Measurements from ENCODE around the gene TSPAN18. TPM values are rescaled to one million over a fixed set of nuclear protein-coding genes. Genes with fewer than 3 reads are reported as not detected.

Gene TSPAN18
- total RNA-seq, 4 donors from 2014 or later: 2.6 to 28.9 (median 4.9) TPM

GRCh38 chr11:44877571-44878497 lies 151.1 kb downstream of the TSPAN18 start:
- Histone ChIP-seq H3K27me3 (peaks cover 6% of the 10 kb centered on the region), H3K36me3 (no peaks in the 10 kb centered on the region), H3K4me3 (no peak overlapping the region), H3K9me3 (no peaks in the 10 kb centered on the region), H3K27ac (no peak overlapping the region), H3K4me1 (peaks cover 0 to 3% (median 0%) of the 10 kb centered on the region in 4 donors)
- no peak for DNase-seq
- intact Hi-C loops (cut with DNase I; ENCODE audit: low total_unique reads): no loop called here
- in situ Hi-C loops (cut with MboI; ENCODE audit: low pct_ligation_motif_present in 1 of 4, low pct_unique_long_range_greater_than_20kb in 1 of 4, low sequenced_read_pairs in 3 of 4): loop anchor here in 2 of 4 donors (25.0 kb wide), 2 partner anchors 141 to 566 kb away; partner anchors contain the start of genes ALX4 (in 1 of the 2) and TSPAN18 (in 1 of the 2)
- TF ChIP-seq POLR2A (IDR thresholded peaks at IDR 0.05) (no peak), POLR2AphosphoS5 (IDR thresholded peaks at IDR 0.05) (no peak), EP300 (IDR thresholded peaks at IDR 0.05; ENCODE audit: low read depth) (no peak), CTCF (IDR thresholded peaks at IDR 0.05) (no peak)
- WGBS, 2 donors (ENCODE audit: low coverage in 1 of 2): 51 to 77% methylated on average over 6 to 26 of the region's 26 CpGs

DNA sequence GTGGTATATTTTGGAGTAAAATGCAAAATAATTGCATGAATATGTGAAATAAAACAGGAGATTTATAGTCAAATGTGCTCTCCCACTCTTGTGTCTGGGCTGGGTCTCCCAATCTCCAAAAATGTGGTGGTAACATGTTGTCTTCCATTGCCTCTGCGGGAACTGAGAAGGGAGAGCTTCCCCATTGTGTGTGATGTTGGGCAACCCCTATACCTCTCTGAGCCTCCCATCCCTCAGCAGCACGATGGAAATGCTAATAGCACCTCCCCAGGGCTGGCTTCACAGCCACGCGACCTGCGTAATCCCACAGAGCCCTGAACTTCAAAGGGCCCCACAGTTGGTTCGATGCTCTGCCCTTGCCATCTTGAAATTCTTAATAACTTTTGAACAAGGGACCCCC lies 151.9 kb downstream of the TSPAN18 start:
- WGBS, 2 donors (ENCODE audit: low coverage in 1 of 2): 87 to 100% methylated on average over 1 to 6 of the region's 6 CpGs
- TF ChIP-seq CTCF (IDR thresholded peaks at IDR 0.05) (no peak), POLR2A (IDR thresholded peaks at IDR 0.05) (no peak), POLR2AphosphoS5 (IDR thresholded peaks at IDR 0.05) (no peak)
- no peaks in the 10 kb centered on the region for H3K9me3 ChIP-seq

GRCh38 chr11:44879432-44879831 lies 152.7 kb downstream of the TSPAN18 start:
- Histone ChIP-seq H3K36me3 (no peaks in the 10 kb centered on the region), H3K9me3 (no peaks in the 10 kb centered on the region), H3K4me1 (peaks cover 0 to 3% (median 0%) of the 10 kb centered on the region in 4 donors), H3K27me3 (peaks cover 6% of the 10 kb centered on the region), H3K27ac (no peak overlapping the region), H3K4me3 (no peak overlapping the region)
- TF ChIP-seq CTCF (IDR thresholded peaks at IDR 0.05) (no peak), POLR2A (IDR thresholded peaks at IDR 0.05) (no peak), POLR2AphosphoS5 (IDR thresholded peaks at IDR 0.05) (no peak), EP300 (IDR thresholded peaks at IDR 0.05; ENCODE audit: low read depth) (no peak)
- WGBS, 2 donors (ENCODE audit: low coverage in 1 of 2): 92 to 94% methylated on average over 7 of the region's 7 CpGs
- no peak for DNase-seq
- in situ Hi-C loops (cut with MboI; ENCODE audit: low pct_ligation_motif_present in 1 of 4, low pct_unique_long_range_greater_than_20kb in 1 of 4, low sequenced_read_pairs in 3 of 4) (loop anchor here in 2 of 4 donors (25.0 kb wide), 2 partner anchors 142 to 567 kb away; partner anchors contain the start of genes ALX4 (in 1 of the 2) and TSPAN18 (in 1 of the 2)), intact Hi-C loops (cut with DNase I; ENCODE audit: low total_unique reads) (no loop called here)

More for the DNA sequence above, 151.9 kb downstream of the TSPAN18 start:
- H3K36me3 ChIP-seq: no peaks in the 10 kb centered on the region
- in situ Hi-C loops (cut with MboI; ENCODE audit: low pct_ligation_motif_present in 1 of 4, low pct_unique_long_range_greater_than_20kb in 1 of 4, low sequenced_read_pairs in 3 of 4): loop anchor here in 2 of 4 donors (25.0 kb wide), 2 partner anchors 141 to 566 kb away; partner anchors contain the start of genes ALX4 (in 1 of the 2) and TSPAN18 (in 1 of the 2)
- no peak overlapping the region for H3K27ac ChIP-seq
- H3K27me3 ChIP-seq: peaks cover 6% of the 10 kb centered on the region
- intact Hi-C loops (cut with DNase I; ENCODE audit: low total_unique reads): no loop called here
- no peak for DNase-seq
- peaks cover 0 to 3% (median 0%) of the 10 kb centered on the region in 4 donors for H3K4me1 ChIP-seq
- H3K4me3 ChIP-seq: no peak overlapping the region

DNA sequence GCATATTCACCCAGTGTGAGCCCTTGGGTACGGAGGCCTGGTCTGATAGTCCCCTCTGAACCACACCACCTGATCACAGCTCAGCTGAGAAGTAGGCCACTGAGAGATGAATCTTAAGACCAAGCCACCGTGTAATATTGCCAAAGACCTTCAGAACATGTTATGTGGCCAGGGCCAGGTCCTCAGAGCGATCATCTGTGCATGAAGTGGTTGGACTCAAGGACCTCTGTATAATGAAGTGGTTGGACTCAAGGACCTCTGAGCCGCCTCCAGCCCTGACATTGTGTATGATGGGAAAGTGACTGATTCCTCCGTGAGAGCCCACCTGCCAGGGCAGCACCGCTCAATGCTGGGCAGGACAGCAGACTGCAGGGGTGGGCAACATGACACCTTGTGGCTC lies 153.7 kb downstream of the TSPAN18 start:
- Histone ChIP-seq H3K27me3 (peaks cover 6% of the 10 kb centered on the region), H3K36me3 (no peaks in the 10 kb centered on the region), H3K27ac (no peak overlapping the region), H3K4me3 (no peak overlapping the region), H3K9me3 (no peaks in the 10 kb centered on the region), H3K4me1 (peaks cover 0 to 5% (median 2%) of the 10 kb centered on the region in 4 donors)
- 97 to 100% methylated on average over 1 to 4 of the region's 6 CpGs for WGBS, 2 donors (ENCODE audit: low coverage in 1 of 2)
- no peak for TF ChIP-seq CTCF (IDR thresholded peaks at IDR 0.05)
- no peak for TF ChIP-seq POLR2AphosphoS5 (IDR thresholded peaks at IDR 0.05)
- TF ChIP-seq EP300 (IDR thresholded peaks at IDR 0.05; ENCODE audit: low read depth): no peak
- TF ChIP-seq POLR2A (IDR thresholded peaks at IDR 0.05): no peak
- in situ Hi-C loops (cut with MboI; ENCODE audit: low pct_ligation_motif_present in 1 of 4, low pct_unique_long_range_greater_than_20kb in 1 of 4, low sequenced_read_pairs in 3 of 4) (loop anchor here in 2 of 4 donors (25.0 kb wide), 2 partner anchors 143 to 568 kb away; partner anchors contain the start of genes ALX4 (in 1 of the 2) and TSPAN18 (in 1 of the 2)), intact Hi-C loops (cut with DNase I; ENCODE audit: low total_unique reads) (no loop called here)
- no peak for DNase-seq

Data from transverse colon (tissue), 4 donors.